Uterus (tissue), 4 donors: Measurements from ENCODE around the gene THPO. TPM values are rescaled to one million over a fixed set of nuclear protein-coding genes. Genes with fewer than 3 reads are reported as not detected.

Source experiments
- DNase-seq, 2 donors: peaks; one replicate each; pipeline ENCODE4 v3.0.0-alpha.2; 2019 to 2020
- H3K27ac ChIP-seq, 2 donors: fragments of 200-600 bp; sonication (generic); 1 replicate in 1 of 2; 2 replicates in 1 of 2; pipeline ENCODE4 v1.5.1; 2016 to 2018
- H3K27me3 ChIP-seq, 2 donors: fragments of 200-600 bp; sonication (generic); one replicate each; pipeline ENCODE4 v1.5.1; 2018 to 2019; ENCODE audit warnings: control low read depth in 1 of 2
- H3K36me3 ChIP-seq, 2 donors: fragments of 200-600 bp; sonication (generic); one replicate each; pipeline ENCODE4 v1.5.1; 2019; ENCODE audit warnings: control low read depth in 1 of 2
- H3K4me1 ChIP-seq, 2 donors: fragments of 200-600 bp; sonication (generic); one replicate each; pipeline ENCODE4 v1.5.1; 2018 to 2019; ENCODE audit warnings: control low read depth in 1 of 2
- H3K4me3 ChIP-seq, 2 donors: fragments of 200-600 bp; sonication (generic); 1 replicate in 1 of 2; 2 replicates in 1 of 2; pipeline ENCODE4 v1.5.1; 2018 to 2019; ENCODE audit warnings: mild to moderate bottlenecking in 1 of 2
- H3K9me3 ChIP-seq, 2 donors: fragments of 200-600 bp; sonication (generic); one replicate each; pipeline ENCODE4 v1.5.1; 2019; ENCODE audit warnings: control low read depth in 1 of 2
- POLR2A ChIP-seq, 2 donors: fragments of 450-650 bp; IDR thresholded peaks; one replicate each; pipeline ENCODE4 v1.6.1; 2016; ENCODE audit warnings: antibody characterized with exemption in 2 of 2, mild to moderate bottlenecking in 1 of 2, moderate library complexity in 1 of 2
- intact Hi-C: fragments of 100-400 bp; cut with DNase I; formaldehyde crosslinking; loops from one replicate; pipeline ENCODE4 v1.15.1; 2023; ENCODE audit warnings: low total_unique reads
- total RNA-seq, 4 donors: library from RNA; depleted of rRNA in 3 of 4; stranded (reverse); fragments of >200 nt in 3 of 4; gene quantifications; one replicate each; pipeline versions ENCODE4 v1.1.0 to v1.2.4, GENCODE V29; 2014 to 2023
- TF ChIP-seq, protein P1 (sequence below), 4 experiments: fragments of 200-600 bp in 2 of 4; fragments of 450-650 bp in 2 of 4; sonication (generic) in 2 of 4; IDR thresholded peaks; one replicate each; pipeline ENCODE4 v1.5.1; 2016 to 2019; ENCODE audit warnings: antibody characterized with exemption in 4 of 4, mild to moderate bottlenecking in 2 of 4, moderate library complexity in 1 of 4
- donor health status: DM: yes; HTN: yes; CAD: no.

THPO gene
- total RNA-seq, 4 donors from 2014 or later = 0.29 to 4.7 (median 0.46) TPM

DNA sequence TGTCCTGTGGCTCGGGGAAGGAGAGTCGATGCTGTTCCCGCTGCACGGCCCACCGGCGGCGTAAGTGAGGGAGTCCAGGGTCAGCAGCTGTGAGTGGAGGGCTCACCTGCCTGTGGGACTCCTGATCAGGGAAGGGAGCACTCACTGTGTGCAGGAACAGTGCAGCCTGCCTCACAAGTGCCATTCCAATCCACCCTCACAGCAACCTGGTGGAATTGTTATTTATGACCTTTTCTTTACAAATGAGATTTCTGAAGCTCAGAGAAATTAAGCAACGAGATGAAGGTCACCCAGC, 10.9 kb upstream of the THPO start:
- no peaks in the 10 kb centered on the region for H3K9me3 ChIP-seq
- H3K36me3 ChIP-seq = no peaks in the 10 kb centered on the region
- TF ChIP-seq POLR2A (IDR thresholded peaks at IDR 0.05) = no peak
- TF ChIP-seq, protein P1, sequence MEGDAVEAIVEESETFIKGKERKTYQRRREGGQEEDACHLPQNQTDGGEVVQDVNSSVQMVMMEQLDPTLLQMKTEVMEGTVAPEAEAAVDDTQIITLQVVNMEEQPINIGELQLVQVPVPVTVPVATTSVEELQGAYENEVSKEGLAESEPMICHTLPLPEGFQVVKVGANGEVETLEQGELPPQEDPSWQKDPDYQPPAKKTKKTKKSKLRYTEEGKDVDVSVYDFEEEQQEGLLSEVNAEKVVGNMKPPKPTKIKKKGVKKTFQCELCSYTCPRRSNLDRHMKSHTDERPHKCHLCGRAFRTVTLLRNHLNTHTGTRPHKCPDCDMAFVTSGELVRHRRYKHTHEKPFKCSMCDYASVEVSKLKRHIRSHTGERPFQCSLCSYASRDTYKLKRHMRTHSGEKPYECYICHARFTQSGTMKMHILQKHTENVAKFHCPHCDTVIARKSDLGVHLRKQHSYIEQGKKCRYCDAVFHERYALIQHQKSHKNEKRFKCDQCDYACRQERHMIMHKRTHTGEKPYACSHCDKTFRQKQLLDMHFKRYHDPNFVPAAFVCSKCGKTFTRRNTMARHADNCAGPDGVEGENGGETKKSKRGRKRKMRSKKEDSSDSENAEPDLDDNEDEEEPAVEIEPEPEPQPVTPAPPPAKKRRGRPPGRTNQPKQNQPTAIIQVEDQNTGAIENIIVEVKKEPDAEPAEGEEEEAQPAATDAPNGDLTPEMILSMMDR (IDR thresholded peaks at IDR 0.05) = no peak
- H3K4me1 ChIP-seq = no peaks in the 10 kb centered on the region
- H3K27ac ChIP-seq = no peak overlapping the region
- intact Hi-C loops = no loop called here
- no peak overlapping the region for H3K4me3 ChIP-seq
- no peak for DNase-seq
- H3K27me3 ChIP-seq = no peaks in the 10 kb centered on the region

DNA sequence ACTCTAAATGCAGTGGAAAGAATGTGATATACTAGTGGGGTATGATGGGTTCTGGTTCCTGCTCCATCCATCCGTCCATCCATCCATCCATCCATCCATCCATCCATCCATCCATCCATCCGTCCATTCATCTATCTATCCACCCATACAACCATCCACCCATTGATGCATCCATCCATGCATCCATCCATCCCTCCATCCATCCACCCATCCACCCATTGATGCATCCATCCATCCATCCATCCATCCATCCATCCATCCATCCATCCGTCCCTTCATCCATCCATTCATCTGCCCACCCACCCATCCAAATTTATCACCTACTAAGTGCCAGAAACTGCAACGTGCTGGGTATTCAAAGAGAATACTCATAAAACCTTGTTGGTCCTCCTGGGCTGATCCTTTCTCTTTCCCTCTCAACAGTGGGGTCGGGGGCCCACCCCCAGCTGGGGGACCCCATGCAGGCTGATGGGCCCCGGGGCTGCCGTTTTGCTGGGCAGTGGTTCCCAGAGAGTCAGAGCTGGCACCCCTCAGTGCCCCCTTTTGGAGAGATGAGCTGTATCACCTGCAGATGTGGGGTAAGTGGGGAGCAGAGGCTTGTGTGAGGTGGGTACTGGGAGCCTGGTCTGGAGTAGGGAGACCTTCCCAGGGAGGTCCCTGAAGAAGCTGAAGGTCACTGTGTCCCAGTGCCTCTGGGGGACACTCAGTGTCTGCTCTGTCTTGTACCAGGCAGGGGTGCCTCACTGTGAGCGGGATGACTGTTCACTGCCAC, 10.3 kb upstream of the THPO start:
- intact Hi-C loops = no loop called here
- TF ChIP-seq, protein P1 (IDR thresholded peaks at IDR 0.05) = no peak
- TF ChIP-seq POLR2A (IDR thresholded peaks at IDR 0.05) = no peak
- no peaks in the 10 kb centered on the region for H3K36me3 ChIP-seq
- H3K4me3 ChIP-seq = no peak overlapping the region
- H3K27ac ChIP-seq = no peak overlapping the region
- DNase-seq = no peak
- no peaks in the 10 kb centered on the region for H3K4me1 ChIP-seq
- H3K27me3 ChIP-seq = no peaks in the 10 kb centered on the region
- H3K9me3 ChIP-seq = no peaks in the 10 kb centered on the region

DNA sequence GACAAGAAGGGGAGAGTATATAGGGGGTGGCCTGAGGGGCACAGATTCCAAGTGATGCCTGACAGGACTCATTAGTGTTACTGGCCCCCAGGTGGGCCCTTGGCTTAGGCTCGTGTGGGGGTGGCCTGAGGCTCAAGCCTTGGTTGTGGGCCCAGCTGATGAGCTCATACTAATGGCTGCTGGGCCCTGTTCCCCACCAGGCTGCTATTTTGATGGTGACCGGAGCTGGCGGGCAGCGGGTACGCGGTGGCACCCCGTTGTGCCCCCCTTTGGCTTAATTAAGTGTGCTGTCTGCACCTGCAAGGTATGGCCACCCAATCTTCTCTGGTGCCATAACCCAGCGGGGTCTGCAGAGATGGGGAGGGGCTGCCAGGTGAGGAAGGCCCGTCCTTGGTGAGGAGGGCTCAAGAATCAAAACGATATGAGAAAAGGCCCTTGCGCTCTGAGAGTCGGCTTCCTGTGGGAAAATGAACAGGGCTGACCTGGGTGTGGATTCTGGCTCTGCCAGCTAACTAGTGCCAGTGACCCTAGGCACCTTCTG, 9.2 kb upstream of the THPO start:
- DNase-seq = no peak
- no peaks in the 10 kb centered on the region for H3K36me3 ChIP-seq

DNA sequence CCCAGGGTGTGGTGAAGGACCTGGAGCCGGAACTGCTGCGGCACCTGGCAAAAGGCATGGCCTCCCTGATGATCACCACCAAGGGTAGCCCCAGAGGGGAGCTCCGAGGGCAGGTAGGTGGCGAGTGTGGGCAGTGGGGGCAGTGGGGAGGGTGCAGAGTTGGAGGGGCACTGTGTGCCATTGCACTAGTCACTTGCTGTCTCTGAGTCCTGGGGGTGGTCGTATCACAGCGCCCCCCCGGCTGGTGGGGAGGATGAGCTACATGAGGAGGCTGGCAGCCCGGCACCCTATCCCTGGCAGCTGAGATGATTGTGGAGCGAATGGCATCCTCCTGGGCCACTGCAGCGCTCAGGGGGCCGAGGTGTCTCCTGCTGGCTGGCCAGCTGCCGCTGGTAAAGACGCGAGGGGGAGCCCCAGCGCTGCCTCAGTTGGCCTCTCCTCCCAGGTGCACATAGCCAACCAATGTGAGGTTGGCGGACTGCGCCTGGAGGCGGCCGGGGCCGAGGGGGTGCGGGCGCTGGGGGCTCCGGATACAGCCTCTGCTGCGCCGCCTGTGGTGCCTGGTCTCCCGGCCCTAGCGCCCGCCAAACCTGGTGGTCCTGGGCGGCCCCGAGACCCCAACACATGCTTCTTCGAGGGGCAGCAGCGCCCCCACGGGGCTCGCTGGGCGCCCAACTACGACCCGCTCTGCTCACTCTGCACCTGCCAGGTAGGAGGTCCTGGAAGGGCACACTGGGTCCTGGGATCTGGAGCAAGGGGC, 8.2 kb upstream of the THPO start:
- TF ChIP-seq POLR2A (IDR thresholded peaks at IDR 0.05) = no peak
- TF ChIP-seq, protein P1 (IDR thresholded peaks at IDR 0.05) = no peak
- H3K27me3 ChIP-seq = no peaks in the 10 kb centered on the region
- intact Hi-C loops = no loop called here
- no peaks in the 10 kb centered on the region for H3K9me3 ChIP-seq
- DNase-seq = no peak
- H3K4me3 ChIP-seq = no peak overlapping the region
- no peaks in the 10 kb centered on the region for H3K36me3 ChIP-seq
- H3K27ac ChIP-seq = no peak overlapping the region
- no peaks in the 10 kb centered on the region for H3K4me1 ChIP-seq

More for the DNA sequence above, 9.2 kb upstream of the THPO start:
- Histone ChIP-seq H3K9me3 (no peaks in the 10 kb centered on the region), H3K27me3 (no peaks in the 10 kb centered on the region), H3K4me1 (no peaks in the 10 kb centered on the region), H3K27ac (no peak overlapping the region), H3K4me3 (no peak overlapping the region)
- TF ChIP-seq, protein P1 (IDR thresholded peaks at IDR 0.05) = no peak
- no peak for TF ChIP-seq POLR2A (IDR thresholded peaks at IDR 0.05)
- intact Hi-C loops = no loop called here

DNA sequence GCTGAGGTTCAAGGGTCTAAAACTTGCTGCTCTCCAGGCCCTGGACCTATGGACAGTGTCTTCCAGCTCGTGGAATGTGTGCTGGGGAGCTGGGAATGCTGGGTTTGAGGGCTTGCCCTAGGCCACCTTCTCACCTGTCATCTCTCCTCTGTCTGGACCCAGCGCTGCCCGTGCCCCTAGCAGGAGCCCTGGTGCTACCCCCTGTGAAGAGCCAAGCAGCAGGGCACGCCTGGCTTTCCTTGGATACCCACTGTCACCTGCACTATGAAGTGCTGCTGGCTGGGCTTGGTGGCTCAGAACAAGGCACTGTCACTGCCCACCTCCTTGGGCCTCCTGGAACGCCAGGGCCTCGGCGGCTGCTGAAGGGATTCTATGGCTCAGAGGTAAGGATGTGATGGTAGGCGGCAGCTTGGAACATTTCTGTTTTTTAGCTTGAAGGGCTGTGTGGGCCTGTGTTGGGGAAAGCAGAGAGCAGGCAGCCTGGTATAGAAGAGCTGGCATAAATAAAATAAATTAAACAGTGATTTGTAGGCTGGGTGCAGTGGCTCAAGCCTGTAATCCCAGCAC, 6.9 kb upstream of the THPO start:
- intact Hi-C loops = no loop called here
- DNase-seq = no peak
- TF ChIP-seq, protein P1 (IDR thresholded peaks at IDR 0.05) = no peak
- TF ChIP-seq POLR2A (IDR thresholded peaks at IDR 0.05) = no peak

More for the DNA sequence above, 6.9 kb upstream of the THPO start:
- H3K36me3 ChIP-seq = no peaks in the 10 kb centered on the region
- no peak overlapping the region for H3K4me3 ChIP-seq
- no peak overlapping the region for H3K27ac ChIP-seq
- H3K4me1 ChIP-seq = no peaks in the 10 kb centered on the region
- H3K9me3 ChIP-seq = no peaks in the 10 kb centered on the region
- no peaks in the 10 kb centered on the region for H3K27me3 ChIP-seq
